HepG2 (cell line): ENCODE results near the gene AHCY. TPM values are rescaled to one million over a fixed set of nuclear protein-coding genes. Genes with fewer than 3 reads are reported as not detected.

ENCODE experiments used
- EZH2 ChIP-seq: conservative IDR thresholded peaks from 2 replicates; pipeline ENCODE4 v1.6.1; 2012; ENCODE audit warnings: mild to moderate bottlenecking, low read depth, low read length, moderate library complexity
- FOXO1 ChIP-seq: sonication (generic); formaldehyde crosslinking; IDR thresholded peaks from 2 replicates; pipeline ENCODE4 v1.4.0; 2020; ENCODE audit warnings: missing genetic modification reagents
- KDM5B ChIP-seq: sonication (generic); formaldehyde crosslinking; IDR thresholded peaks from 2 replicates; pipeline ENCODE4 v1.4.0; 2020; ENCODE audit warnings: missing genetic modification reagents, mild to moderate bottlenecking, borderline replicate concordance
- MXI1 ChIP-seq: IDR thresholded peaks from 3 replicates; pipeline ENCODE4 v1.6.1; 2012; ENCODE audit warnings: low read depth, low read length, inconsistent platforms, borderline replicate concordance
- NR2F1 ChIP-seq, 2 experiments: fragments of 450-650 bp in 1 of 2; formaldehyde crosslinking in 1 of 2; IDR thresholded peaks; 2 replicates each; pipeline versions ENCODE4 v1.5.0 to v1.6.1; 2016 to 2020; ENCODE audit warnings: mild to moderate bottlenecking in 1 of 2, missing compliant biosample characterization in 1 of 2, missing genetic modification reagents in 1 of 2, moderate library complexity in 1 of 2
- PHB2 ChIP-seq: fragments of 450-650 bp; IDR thresholded peaks from 2 replicates; pipeline ENCODE4 v1.6.1; 2018; ENCODE audit not compliant: partially characterized antibody
- RORA ChIP-seq: sonication (generic); formaldehyde crosslinking; IDR thresholded peaks from 2 replicates; pipeline ENCODE4 v1.5.0; 2020; ENCODE audit warnings: mild to moderate bottlenecking, missing genetic modification reagents, moderate library complexity
- SMAD1 ChIP-seq: sonication (generic); formaldehyde crosslinking; IDR thresholded peaks from 2 replicates; pipeline ENCODE4 v1.4.0; 2020; ENCODE audit warnings: missing genetic modification reagents, low read depth, mild to moderate bottlenecking, borderline replicate concordance
- TSC22D2 ChIP-seq: sonication (generic); formaldehyde crosslinking; IDR thresholded peaks from 2 replicates; pipeline ENCODE4 v1.5.1; 2020; ENCODE audit warnings: missing genetic modification reagents, mild to moderate bottlenecking, borderline replicate concordance
- ZNF101 ChIP-seq: sonication (generic); formaldehyde crosslinking; IDR thresholded peaks from 2 replicates; pipeline ENCODE4 v1.4.0; 2020; ENCODE audit warnings: mild to moderate bottlenecking, low read depth, missing genetic modification reagents, borderline replicate concordance
- ZNF3 ChIP-seq: IDR thresholded peaks from 2 replicates; pipeline ENCODE4 v1.7.0; 2017; ENCODE audit warnings: inconsistent platforms
- ZNF451 ChIP-seq: sonication (generic); formaldehyde crosslinking; IDR thresholded peaks from 2 replicates; pipeline ENCODE4 v1.5.0; 2020; ENCODE audit warnings: mild to moderate bottlenecking, missing genetic modification reagents
- ZNF558 ChIP-seq: sonication (generic); formaldehyde crosslinking; IDR thresholded peaks from 2 replicates; pipeline ENCODE4 v1.9.0; 2022; ENCODE audit warnings: mild to moderate bottlenecking, missing genetic modification reagents, borderline replicate concordance
- ZNF598 ChIP-seq: sonication (generic); formaldehyde crosslinking; IDR thresholded peaks from 2 replicates; pipeline ENCODE4 v1.5.1; 2020; ENCODE audit warnings: mild to moderate bottlenecking, missing genetic modification reagents, borderline replicate concordance
- ZNF746 ChIP-seq: sonication (generic); formaldehyde crosslinking; IDR thresholded peaks from 2 replicates; pipeline ENCODE4 v1.8.0; 2022; ENCODE audit warnings: mild to moderate bottlenecking, missing genetic modification reagents
- polyA plus RNA-seq, 8 experiments: library from polyadenylated mRNA; depleted of rRNA in 3 of 8; stranded (reverse) in 7 of 8; unstranded in 1 of 8; fragments of >200 nt; fragmentation: Illumina TruSeq in 4 of 8; extraction: Trizol in 4 of 8; gene quantifications; 2 replicates each; pipeline versions ENCODE4 v1.2.1 to v1.2.3, GENCODE V29; 2011 to 2016; ENCODE audit warnings: low read depth in 4 of 8, missing spikeins in 1 of 8, mixed read lengths in 1 of 8; ENCODE audit not compliant: insufficient read depth in 1 of 8
- total RNA-seq, 5 experiments: library from RNA; depleted of rRNA; stranded (reverse); fragments of >200 nt; fragmentation: Illumina TruSeq; extraction: Trizol; gene quantifications; 2 replicates each; pipeline ENCODE4 v1.2.3, GENCODE V29; 2016; ENCODE audit warnings: low read depth in 1 of 5
- TF ChIP-seq, protein P1 (sequence below): sonication (generic); formaldehyde crosslinking; IDR thresholded peaks from 2 replicates; pipeline ENCODE4 v1.4.0; 2020; ENCODE audit warnings: missing genetic modification reagents, borderline replicate concordance
- TF ChIP-seq, protein P2 (sequence below): sonication (generic); formaldehyde crosslinking; IDR thresholded peaks from 2 replicates; pipeline ENCODE4 v1.4.0; 2020; ENCODE audit warnings: missing genetic modification reagents
- TF ChIP-seq, protein P3 (sequence below): sonication (generic); formaldehyde crosslinking; IDR thresholded peaks from 2 replicates; pipeline ENCODE4 v1.5.0; 2020; ENCODE audit warnings: mild to moderate bottlenecking, missing genetic modification reagents
- TF ChIP-seq, protein P4 (sequence below): sonication (generic); formaldehyde crosslinking; IDR thresholded peaks from 2 replicates; pipeline ENCODE4 v1.4.0; 2020; ENCODE audit warnings: missing genetic modification reagents
- TF ChIP-seq, protein P5 (sequence below): sonication (generic); IDR thresholded peaks from 2 replicates; pipeline ENCODE4 v1.6.1; 2016; ENCODE audit warnings: low read depth, borderline replicate concordance

The AHCY gene
- total and polyA plus RNA-seq, 2 of the 13 experiments (the other 11 are each of a cell fraction or from before 2014, with no cell fraction given): 407 to 419 TPM

DNA sequence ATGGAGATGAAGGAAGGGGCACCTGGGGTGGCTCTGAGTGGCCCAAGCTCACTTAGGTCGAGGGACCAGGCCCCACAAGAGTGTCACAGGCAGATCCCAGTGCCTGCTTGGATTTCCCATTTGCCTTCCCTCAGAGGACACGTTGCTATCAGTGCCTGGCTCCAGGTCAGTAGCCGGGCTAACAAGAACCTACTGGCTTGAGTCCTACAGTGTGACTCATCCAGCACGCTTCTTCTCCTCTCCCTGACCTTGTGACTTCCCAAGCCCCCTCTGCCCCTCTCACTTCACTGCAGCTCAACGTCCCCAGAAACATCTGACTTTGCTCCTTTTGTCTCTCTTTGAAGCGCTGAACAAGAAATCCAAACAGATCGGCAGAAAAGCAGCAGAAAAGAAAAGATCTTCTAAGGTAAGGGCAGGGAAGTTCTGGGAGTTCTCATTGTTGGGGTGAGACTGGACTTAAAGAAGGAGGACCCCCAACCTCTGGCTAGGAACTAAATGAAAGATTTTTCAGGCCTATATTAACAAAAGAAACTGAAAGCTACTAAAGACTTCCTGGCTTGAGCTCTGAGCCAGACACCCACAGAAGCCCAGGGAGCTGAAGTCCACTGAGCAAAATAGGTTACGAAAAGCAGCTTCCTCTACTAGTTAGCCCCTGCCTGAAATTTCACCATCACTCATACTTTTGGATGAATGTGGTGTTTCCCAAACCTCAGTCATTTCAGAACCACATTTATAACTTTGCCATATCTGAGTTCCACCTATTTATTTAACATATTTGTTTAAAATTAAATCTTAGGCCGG, 40.5 kb downstream of the AHCY start (continued):
- TF ChIP-seq TSC22D2 (no peak), PHB2 (no peak), EZH2 (no peak), ZNF558 (CRISPR knock-in tag) (no peak), ZNF746 (CRISPR knock-in tag) (no peak), SMAD1 (CRISPR knock-in tag) (no peak), KDM5B (CRISPR knock-in tag) (no peak), NR2F1 (CRISPR knock-in tag; IDR thresholded peaks at IDR 0.05) (peak; percentile 28 to 46; a peak in 2 of 4 replicates), FOXO1 (peak; percentile 30; the same call in 1 of the 2 replicates), ZNF598 (CRISPR knock-in tag) (no peak; the same call in 1 of the 2 replicates), MXI1 (peak; percentile 19; the same call in 1 of the 3 replicates), ZNF101 (CRISPR knock-in tag) (no peak), ZNF3 (CRISPR knock-in tag) (no peak), ZNF451 (CRISPR knock-in tag) (no peak), RORA (no peak)
- TF ChIP-seq, protein P1, sequence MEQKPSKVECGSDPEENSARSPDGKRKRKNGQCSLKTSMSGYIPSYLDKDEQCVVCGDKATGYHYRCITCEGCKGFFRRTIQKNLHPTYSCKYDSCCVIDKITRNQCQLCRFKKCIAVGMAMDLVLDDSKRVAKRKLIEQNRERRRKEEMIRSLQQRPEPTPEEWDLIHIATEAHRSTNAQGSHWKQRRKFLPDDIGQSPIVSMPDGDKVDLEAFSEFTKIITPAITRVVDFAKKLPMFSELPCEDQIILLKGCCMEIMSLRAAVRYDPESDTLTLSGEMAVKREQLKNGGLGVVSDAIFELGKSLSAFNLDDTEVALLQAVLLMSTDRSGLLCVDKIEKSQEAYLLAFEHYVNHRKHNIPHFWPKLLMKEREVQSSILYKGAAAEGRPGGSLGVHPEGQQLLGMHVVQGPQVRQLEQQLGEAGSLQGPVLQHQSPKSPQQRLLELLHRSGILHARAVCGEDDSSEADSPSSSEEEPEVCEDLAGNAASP (CRISPR knock-in tag): no peak
- TF ChIP-seq, protein P2, sequence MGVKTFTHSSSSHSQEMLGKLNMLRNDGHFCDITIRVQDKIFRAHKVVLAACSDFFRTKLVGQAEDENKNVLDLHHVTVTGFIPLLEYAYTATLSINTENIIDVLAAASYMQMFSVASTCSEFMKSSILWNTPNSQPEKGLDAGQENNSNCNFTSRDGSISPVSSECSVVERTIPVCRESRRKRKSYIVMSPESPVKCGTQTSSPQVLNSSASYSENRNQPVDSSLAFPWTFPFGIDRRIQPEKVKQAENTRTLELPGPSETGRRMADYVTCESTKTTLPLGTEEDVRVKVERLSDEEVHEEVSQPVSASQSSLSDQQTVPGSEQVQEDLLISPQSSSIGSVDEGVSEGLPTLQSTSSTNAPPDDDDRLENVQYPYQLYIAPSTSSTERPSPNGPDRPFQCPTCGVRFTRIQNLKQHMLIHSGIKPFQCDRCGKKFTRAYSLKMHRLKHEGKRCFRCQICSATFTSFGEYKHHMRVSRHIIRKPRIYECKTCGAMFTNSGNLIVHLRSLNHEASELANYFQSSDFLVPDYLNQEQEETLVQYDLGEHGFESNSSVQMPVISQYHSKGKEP (CRISPR knock-in tag): no peak
- TF ChIP-seq, protein P3, sequence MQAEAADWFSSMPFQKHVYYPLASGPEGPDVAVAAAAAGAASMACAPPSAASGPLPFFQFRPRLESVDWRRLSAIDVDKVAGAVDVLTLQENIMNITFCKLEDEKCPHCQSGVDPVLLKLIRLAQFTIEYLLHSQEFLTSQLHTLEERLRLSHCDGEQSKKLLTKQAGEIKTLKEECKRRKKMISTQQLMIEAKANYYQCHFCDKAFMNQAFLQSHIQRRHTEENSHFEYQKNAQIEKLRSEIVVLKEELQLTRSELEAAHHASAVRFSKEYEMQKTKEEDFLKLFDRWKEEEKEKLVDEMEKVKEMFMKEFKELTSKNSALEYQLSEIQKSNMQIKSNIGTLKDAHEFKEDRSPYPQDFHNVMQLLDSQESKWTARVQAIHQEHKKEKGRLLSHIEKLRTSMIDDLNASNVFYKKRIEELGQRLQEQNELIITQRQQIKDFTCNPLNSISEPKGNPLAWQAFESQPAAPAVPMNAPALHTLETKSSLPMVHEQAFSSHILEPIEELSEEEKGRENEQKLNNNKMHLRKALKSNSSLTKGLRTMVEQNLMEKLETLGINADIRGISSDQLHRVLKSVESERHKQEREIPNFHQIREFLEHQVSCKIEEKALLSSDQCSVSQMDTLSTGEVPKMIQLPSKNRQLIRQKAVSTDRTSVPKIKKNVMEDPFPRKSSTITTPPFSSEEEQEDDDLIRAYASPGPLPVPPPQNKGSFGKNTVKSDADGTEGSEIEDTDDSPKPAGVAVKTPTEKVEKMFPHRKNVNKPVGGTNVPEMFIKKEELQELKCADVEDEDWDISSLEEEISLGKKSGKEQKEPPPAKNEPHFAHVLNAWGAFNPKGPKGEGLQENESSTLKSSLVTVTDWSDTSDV: no peak
- TF ChIP-seq, protein P4, sequence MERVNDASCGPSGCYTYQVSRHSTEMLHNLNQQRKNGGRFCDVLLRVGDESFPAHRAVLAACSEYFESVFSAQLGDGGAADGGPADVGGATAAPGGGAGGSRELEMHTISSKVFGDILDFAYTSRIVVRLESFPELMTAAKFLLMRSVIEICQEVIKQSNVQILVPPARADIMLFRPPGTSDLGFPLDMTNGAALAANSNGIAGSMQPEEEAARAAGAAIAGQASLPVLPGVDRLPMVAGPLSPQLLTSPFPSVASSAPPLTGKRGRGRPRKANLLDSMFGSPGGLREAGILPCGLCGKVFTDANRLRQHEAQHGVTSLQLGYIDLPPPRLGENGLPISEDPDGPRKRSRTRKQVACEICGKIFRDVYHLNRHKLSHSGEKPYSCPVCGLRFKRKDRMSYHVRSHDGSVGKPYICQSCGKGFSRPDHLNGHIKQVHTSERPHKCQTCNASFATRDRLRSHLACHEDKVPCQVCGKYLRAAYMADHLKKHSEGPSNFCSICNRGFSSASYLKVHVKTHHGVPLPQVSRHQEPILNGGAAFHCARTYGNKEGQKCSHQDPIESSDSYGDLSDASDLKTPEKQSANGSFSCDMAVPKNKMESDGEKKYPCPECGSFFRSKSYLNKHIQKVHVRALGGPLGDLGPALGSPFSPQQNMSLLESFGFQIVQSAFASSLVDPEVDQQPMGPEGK (CRISPR knock-in tag): no peak; the same call in 1 of the 2 replicates
- TF ChIP-seq, protein P5, sequence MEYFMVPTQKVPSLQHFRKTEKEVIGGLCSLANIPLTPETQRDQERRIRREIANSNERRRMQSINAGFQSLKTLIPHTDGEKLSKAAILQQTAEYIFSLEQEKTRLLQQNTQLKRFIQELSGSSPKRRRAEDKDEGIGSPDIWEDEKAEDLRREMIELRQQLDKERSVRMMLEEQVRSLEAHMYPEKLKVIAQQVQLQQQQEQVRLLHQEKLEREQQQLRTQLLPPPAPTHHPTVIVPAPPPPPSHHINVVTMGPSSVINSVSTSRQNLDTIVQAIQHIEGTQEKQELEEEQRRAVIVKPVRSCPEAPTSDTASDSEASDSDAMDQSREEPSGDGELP: no peak; the same call in 1 of the 2 replicates
